Measurements from ENCODE around the gene MGMT. TPM values are rescaled to one million over a fixed set of nuclear protein-coding genes. Genes with fewer than 3 reads are reported as not detected.

MGMT gene
- total and polyA plus RNA-seq, 3 donors from 2014 or later = 32.8 to 40.7 (median 37.9) TPM

DNA sequence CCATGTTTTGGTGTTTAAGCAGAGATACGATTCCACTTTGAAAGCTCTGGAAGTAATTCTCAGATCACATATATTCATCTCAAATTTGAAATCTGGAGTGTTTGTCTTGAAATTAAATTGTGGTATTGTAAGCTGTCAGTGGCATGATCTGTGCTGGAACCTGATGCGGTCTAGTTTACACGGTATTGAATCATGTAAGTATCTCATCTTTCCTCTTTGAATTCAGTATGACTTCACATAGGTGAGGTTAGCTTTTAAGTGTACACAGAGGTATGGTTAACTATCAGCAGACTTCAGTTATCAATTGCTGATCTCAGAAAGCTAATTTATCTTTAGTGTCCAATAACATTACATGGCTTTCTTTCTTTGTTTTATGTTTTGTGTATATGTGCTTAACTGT is 155.2 kb downstream of the MGMT start:
- H3K4me3 ChIP-seq = no peak overlapping the region
- DNase-seq = no peak
- no peaks in the 10 kb centered on the region for H3K27me3 ChIP-seq
- no peak overlapping the region for H3K27ac ChIP-seq
- 91 to 94% methylated on average over 3 of the region's 3 CpGs for whole genome bisulfite sequencing, 2 donors
- no peaks in the 10 kb centered on the region for H3K36me3 ChIP-seq (ENCODE audit: low read depth, missing control alignments)
- H3K9me3 ChIP-seq = no peaks in the 10 kb centered on the region
- intact Hi-C loops (cut with DNase I; ENCODE audit: low total_unique reads) = no loop called here
- TF ChIP-seq, protein P1, sequence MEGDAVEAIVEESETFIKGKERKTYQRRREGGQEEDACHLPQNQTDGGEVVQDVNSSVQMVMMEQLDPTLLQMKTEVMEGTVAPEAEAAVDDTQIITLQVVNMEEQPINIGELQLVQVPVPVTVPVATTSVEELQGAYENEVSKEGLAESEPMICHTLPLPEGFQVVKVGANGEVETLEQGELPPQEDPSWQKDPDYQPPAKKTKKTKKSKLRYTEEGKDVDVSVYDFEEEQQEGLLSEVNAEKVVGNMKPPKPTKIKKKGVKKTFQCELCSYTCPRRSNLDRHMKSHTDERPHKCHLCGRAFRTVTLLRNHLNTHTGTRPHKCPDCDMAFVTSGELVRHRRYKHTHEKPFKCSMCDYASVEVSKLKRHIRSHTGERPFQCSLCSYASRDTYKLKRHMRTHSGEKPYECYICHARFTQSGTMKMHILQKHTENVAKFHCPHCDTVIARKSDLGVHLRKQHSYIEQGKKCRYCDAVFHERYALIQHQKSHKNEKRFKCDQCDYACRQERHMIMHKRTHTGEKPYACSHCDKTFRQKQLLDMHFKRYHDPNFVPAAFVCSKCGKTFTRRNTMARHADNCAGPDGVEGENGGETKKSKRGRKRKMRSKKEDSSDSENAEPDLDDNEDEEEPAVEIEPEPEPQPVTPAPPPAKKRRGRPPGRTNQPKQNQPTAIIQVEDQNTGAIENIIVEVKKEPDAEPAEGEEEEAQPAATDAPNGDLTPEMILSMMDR (IDR thresholded peaks at IDR 0.05) = no peak
- TF ChIP-seq POLR2A (IDR thresholded peaks at IDR 0.05) = no peak
- no peaks in the 10 kb centered on the region for H3K4me1 ChIP-seq

DNA sequence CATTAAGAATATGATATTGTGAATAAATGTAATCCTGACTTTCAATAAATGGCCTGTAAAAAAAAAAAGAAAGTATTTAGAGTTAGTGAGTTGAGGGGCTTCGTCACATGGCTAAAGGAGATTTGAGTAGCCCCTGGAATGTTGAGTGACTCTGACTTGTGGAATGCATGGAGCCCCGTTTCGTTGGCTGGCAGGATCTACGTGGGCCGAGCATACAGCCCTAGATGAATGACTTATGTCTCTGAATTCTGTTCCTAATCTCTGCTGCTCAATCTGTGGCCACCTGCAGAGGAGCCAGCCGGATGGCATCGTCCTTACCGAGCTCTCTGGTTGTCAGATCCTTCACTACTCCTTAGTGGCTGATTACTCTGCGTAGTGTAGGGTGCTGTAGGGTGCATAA is 155.7 kb downstream of the MGMT start:
- intact Hi-C loops (cut with DNase I; ENCODE audit: low total_unique reads) = no loop called here
- no peak for DNase-seq
- Histone ChIP-seq H3K4me1 (no peaks in the 10 kb centered on the region), H3K9me3 (no peaks in the 10 kb centered on the region), H3K27me3 (no peaks in the 10 kb centered on the region), H3K36me3 (ENCODE audit: low read depth, missing control alignments) (no peaks in the 10 kb centered on the region), H3K27ac (no peak overlapping the region), H3K4me3 (no peak overlapping the region)
- 88 to 90% methylated on average over 9 of the region's 9 CpGs for WGBS, 2 donors
- TF ChIP-seq, protein P1 (IDR thresholded peaks at IDR 0.05) = no peak
- TF ChIP-seq POLR2A (IDR thresholded peaks at IDR 0.05) = no peak

DNA sequence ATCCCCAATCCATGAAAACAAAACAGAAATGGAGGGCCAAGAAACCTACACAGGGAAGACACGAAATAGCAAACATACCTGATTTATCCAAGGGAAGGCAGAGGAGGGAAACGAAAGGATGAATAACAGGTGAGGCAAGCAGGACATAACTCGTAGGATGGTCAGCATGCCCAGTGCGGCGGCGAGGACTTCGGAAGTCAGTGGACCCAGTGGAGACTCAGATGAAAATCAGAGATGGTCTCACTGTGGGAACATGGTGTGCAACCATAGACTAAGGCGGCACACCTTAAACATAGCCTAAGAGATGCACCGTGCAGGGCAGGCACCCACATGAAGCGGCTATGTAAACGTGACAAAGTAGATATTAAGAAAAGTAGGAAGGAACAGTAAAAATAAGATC is 157.5 kb downstream of the MGMT start:
- intact Hi-C loops (cut with DNase I; ENCODE audit: low total_unique reads) = no loop called here
- no peak for TF ChIP-seq POLR2A (IDR thresholded peaks at IDR 0.05)
- TF ChIP-seq, protein P1 (IDR thresholded peaks at IDR 0.05) = no peak
- WGBS, 2 donors = 83 to 85% methylated on average over 11 of the region's 11 CpGs

DNA sequence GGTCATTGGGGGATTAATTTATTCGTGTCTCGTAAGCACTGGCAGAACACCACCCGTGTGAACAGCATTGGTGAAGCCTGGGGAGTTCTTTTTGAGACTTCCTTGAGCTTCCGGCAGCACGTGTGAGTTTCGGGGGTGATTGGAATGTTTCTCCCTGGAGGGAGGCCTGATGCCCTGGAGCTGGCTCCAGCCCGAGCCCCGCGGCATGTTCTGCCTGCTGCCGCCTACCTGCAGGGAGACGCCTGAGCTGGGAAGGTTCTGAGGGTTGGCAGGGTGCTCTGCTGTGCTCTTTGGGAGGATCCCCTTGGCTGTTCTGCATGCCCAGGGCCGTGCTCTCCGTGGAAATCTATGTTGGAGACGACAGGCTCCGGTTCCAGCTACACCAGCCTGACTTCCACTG is 159.3 kb downstream of the MGMT start:
- WGBS, 2 donors = 77% methylated on average over 9 to 15 of the region's 15 CpGs
- intact Hi-C loops (cut with DNase I; ENCODE audit: low total_unique reads) = no loop called here
- H3K27me3 ChIP-seq = no peaks in the 10 kb centered on the region
- no peak overlapping the region for H3K27ac ChIP-seq
- H3K4me3 ChIP-seq = no peak overlapping the region
- no peaks in the 10 kb centered on the region for H3K4me1 ChIP-seq
- no peak for TF ChIP-seq POLR2A (IDR thresholded peaks at IDR 0.05)
- TF ChIP-seq, protein P1 (IDR thresholded peaks at IDR 0.05) = no peak
- DNase-seq = no peak
- no peaks in the 10 kb centered on the region for H3K36me3 ChIP-seq (ENCODE audit: low read depth, missing control alignments)
- H3K9me3 ChIP-seq = no peaks in the 10 kb centered on the region

More for the DNA sequence above, 157.5 kb downstream of the MGMT start:
- no peaks in the 10 kb centered on the region for H3K27me3 ChIP-seq
- no peaks in the 10 kb centered on the region for H3K9me3 ChIP-seq
- no peak for DNase-seq
- H3K4me1 ChIP-seq = no peaks in the 10 kb centered on the region
- no peak overlapping the region for H3K27ac ChIP-seq
- H3K4me3 ChIP-seq = no peak overlapping the region
- H3K36me3 ChIP-seq (ENCODE audit: low read depth, missing control alignments) = no peaks in the 10 kb centered on the region

DNA sequence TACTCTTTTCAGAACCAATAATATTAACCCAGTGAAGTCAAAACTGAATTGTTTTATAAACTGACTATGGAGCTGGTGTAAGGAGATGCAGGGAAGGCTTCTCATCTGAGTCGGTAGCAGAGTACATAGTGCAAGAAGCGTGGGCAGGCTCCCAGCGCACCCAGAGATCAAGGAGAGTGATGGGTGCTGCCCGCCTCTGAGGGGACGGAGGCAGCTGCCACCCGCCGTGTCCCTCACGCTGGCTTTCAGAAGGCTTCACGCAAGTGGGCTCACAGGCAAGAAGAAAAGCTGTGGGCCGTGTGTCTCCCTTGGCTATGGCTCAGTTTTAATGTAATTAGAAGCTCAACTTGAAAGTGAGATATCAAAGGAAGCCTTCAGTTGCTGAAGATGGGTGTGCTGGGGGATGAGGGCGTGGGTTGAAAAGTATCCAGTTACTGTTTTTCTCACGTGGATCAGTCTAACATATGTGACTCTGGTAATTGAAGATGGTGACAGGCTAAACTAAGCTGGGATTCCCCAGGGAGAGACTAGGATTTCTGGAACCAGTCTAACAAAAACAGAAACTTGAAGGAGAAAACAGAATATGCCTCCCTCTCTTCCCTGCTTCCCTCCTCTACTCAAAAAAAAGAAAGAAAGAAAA is 159.9 kb downstream of the MGMT start:
- TF ChIP-seq, protein P1 (IDR thresholded peaks at IDR 0.05) = no peak
- no peak for TF ChIP-seq POLR2A (IDR thresholded peaks at IDR 0.05)
- no peak overlapping the region for H3K4me3 ChIP-seq
- H3K4me1 ChIP-seq = no peaks in the 10 kb centered on the region
- no peak overlapping the region for H3K27ac ChIP-seq
- no peaks in the 10 kb centered on the region for H3K27me3 ChIP-seq
- no peak for DNase-seq
- intact Hi-C loops (cut with DNase I; ENCODE audit: low total_unique reads) = no loop called here
- no peaks in the 10 kb centered on the region for H3K9me3 ChIP-seq
- H3K36me3 ChIP-seq (ENCODE audit: low read depth, missing control alignments) = no peaks in the 10 kb centered on the region
- WGBS, 2 donors = 74 to 79% methylated on average over 12 of the region's 12 CpGs

Measured in testis (tissue), 3 donors.